ENCODE results near the gene RFC5. TPM values are rescaled to one million over a fixed set of nuclear protein-coding genes. Genes with fewer than 3 reads are reported as not detected.

Gene RFC5
- polyA plus RNA-seq, 4 donors, result 34.7 to 39.6 (median 36.6) TPM

DNA sequence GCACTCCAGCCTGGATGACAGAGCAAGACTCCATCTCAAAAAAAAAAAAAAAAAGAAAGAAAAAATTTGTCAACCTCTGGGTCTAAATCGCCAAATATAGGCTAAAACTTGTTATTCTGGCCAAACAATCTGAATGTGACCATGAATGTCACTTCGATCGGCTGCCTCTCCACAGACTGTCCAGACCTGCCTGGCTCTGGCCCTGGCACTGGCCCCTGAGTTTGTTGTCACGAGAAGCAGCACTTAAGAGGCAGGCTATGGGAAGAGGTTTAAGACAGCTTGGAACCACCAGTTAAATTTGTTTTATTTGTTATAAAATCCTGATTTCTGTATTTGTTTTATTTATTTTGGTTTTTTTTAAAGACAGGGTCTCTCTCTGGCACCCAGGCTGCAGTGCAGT lies 29.9 kb downstream of the RFC5 start:
- no peak for DNase-seq (ENCODE audit: low read depth in 4 of 4, low spot score in 2 of 4)

GRCh38 chr12:118050972-118051910 lies 34.7 kb downstream of the RFC5 start:
- no peak for DNase-seq (ENCODE audit: low read depth in 4 of 4, low spot score in 2 of 4)

DNA sequence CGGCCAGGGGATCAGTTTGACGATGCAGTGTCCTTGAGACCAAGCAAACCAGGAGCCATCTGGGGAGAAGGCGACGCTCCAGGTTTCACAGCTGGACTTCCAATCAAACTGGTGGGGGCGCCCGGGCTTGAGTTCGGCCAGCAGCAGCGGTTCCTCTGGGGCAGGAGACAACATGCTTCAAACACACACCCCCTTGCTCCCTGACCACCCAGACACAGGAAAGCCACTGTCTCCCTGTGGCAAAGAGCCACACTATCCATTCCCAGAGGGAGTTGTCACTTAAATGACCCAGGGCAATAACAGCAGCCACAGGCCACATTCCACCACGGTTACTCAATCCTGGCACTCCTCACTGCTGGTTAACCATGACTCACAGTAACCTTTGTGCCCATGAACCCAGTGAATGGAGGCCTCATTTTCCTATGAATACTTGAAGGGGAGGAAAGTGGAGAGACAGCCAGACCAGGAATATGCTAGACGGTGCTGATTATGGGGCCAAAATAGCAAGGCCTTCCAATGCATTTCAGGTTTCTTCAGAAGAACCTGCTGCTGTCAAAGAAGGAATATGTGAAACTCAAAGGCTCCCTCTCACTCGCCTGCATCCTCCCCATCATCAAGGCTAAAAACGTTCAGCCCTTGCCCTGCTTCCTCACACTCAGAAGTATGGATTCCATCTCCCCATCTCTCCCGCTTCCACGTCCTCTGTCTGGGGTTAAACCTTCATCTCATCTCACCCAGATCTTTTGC lies 36.0 kb downstream of the RFC5 start:
- DNase-seq (ENCODE audit: low read depth in 4 of 4, low spot score in 2 of 4), result peak in 1 of 4 donors; percentile 17

GRCh38 chr12:118053071-118053985 lies 36.8 kb downstream of the RFC5 start:
- no peak for DNase-seq (ENCODE audit: low read depth in 4 of 4, low spot score in 2 of 4)

GRCh38 chr12:118055144-118055557 lies 38.6 kb downstream of the RFC5 start:
- peak in 1 of 4 donors; percentile 27 for DNase-seq (ENCODE audit: low read depth in 4 of 4, low spot score in 2 of 4)

- DNase-seq (ENCODE audit: low read depth in 4 of 4, low spot score in 2 of 4), result no peak
Observed at GRCh38 chr12:118055865-118056773, 39.6 kb downstream of the RFC5 start.

DNA sequence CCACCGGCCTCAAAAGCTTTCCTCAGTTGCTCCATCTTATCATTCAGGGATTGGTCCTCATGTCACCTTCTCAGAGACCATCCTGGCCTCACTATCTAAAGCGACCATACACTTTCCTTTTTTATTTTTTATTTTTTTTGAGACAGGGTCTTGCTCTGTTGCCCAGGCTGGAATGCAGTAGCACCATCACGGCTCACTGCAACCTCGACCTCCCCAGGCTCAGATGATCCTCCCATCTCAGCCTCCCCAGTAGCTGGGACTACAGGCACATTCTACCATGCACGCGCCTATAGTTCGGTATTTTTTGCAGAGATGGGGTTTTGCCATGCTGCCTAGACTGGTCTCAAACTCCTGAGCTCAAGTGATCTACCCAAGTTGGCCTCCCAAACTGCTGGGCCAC lies 41.7 kb downstream of the RFC5 start:
- DNase-seq (ENCODE audit: low read depth in 4 of 4, low spot score in 2 of 4), result no peak

- no peak for DNase-seq (ENCODE audit: low read depth in 4 of 4, low spot score in 2 of 4)
Observed at GRCh38 chr12:118058881-118059280, 42.4 kb downstream of the RFC5 start.

DNA sequence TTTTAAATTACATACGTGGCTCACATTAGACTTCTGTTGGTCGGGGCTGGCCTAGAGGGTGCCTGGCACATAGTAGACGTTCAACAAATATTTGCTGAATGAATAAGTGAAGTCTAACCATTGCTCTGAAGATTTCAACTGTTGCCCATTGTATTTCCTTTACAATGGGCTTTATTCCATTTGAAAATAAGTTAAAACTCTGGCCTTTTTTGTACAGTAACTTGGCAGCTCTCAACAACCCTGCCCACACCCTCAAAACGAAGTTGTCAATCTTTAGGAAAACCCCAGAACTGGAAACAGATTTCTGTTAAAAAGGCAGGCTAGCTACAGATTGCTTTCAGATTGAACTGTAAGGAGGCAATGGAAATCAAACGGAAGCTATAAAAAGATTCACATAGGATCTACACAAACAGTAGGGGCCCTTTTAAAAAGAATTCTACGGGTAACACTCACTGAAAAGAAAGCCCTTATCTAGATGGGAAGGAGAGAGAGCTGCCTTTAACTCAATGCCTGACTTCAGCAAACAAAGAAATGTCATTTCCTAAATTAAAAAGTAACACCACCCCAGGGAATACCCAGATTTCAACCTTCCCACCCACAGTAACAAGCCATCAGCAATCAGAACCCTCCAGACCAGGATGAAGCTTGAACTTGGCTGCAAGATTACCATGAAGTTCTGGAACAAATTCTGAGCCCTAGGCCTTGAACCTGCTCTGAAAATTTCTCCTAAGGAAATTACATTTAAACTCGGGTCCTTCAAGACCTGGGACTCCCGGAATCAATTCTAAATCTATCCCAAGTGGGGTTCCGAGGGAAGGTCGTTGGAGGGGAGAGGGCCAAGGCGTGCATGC lies 43.1 kb downstream of the RFC5 start:
- peak in 1 of 4 donors; percentile 23 for DNase-seq (ENCODE audit: low read depth in 4 of 4, low spot score in 2 of 4)

- DNase-seq (ENCODE audit: low read depth in 4 of 4, low spot score in 2 of 4), result peak in 1 of 4 donors; percentile 10
Observed at GRCh38 chr12:118060301-118061010, 44.0 kb downstream of the RFC5 start.

DNA sequence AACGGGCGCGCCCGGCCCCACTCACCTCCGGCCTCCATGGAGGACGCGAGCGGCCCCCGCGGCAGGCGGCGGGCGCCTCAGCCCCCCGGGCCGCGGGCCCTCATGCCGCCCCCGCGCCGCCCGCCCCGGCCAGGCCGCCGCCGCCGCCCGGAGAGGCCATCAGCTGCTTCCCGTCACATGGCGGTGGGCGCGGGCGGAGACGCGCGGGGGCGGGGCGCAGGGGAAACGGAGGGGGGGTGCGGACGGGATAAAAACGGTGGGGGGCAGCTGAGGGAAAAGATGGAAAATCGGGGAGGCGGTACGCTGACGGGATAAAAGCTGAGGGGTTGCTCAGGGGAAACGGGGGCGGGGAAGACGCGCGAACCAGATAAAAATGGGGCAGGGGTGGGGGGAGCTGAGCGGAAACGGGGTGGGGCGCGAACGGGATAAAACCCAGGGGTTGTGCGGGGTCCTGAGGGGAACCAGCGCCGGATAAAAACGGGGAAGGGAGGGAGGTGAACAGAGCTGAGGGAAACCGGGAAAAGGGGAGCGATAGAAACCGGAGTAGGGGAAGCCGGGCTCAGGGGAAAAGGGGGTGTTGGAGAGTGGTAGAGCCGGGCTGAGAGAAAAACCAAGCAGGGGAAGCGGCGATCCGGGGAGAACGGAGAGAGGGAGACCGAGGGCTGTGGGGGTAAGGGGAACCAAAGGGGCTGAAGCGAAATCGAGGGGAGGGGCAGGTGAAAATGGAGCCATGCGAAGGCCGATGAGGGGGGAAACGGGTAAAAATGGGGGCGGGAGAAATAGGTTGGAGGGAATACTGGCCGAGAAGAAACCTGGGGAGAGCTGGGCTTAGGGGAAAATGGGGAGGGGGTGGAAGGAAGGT lies 44.7 kb downstream of the RFC5 start, which contains the start of gene WSB2:
Gene WSB2 (minus strand): TSS at position 169 of the 862 bp plus-strand sequence. CDS start 131 bp downstream, at position 38.
- peak in 1 of 4 donors; percentile 44 for DNase-seq (ENCODE audit: low read depth in 4 of 4, low spot score in 2 of 4)

DNA sequence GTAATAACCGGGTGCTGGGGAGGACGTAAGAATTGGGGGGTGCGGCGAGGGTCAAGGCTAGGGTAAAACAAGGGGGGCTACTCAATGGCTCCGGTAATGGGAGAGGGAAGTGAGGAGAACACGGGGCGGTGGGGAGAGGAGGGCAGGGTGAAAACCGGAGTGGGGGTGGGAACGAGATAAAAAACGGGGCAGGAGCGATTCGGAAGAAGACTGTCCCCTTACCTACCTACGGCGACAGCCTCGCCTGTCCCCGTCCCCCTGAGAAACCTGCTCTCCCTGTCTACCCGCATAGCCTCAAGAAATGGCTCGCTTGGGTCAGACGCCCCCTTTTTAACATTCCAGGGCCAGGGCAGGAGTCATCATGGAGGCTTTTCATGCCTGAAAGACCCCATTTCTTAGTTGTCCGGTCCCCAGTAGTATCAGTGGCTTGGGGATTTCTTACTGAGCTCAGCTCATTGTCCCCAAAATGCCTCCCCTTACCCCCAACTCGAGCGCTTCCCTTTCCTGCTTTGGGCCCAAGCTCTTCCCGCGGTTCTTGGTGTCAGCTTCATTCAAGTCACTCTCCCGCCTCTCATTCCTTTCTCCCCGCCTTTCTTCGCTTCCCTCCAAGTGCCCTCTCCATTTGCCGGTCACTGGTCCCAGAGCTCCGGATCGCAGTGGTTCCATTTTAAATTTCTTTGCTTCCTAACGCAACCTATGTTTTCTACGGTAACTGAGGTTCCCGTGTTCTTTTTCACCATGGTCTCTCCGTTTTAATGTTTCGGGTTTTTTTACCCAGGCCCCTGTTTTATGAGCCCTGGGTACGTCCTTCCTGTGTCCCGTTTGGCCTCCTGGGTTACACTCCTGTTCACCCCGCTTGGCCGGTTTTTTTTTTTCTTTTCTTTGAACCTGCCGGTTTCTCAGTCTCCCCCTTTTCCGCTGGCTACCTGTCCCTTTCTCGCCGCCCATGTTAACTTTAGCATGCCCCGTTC lies 45.7 kb downstream of the RFC5 start:
- DNase-seq (ENCODE audit: low read depth in 4 of 4, low spot score in 2 of 4), result peak in 2 of 4 donors; percentile 39 to 57

GRCh38 chr12:118063576-118064391 lies 47.3 kb downstream of the RFC5 start:
- no peak for DNase-seq (ENCODE audit: low read depth in 4 of 4, low spot score in 2 of 4)

- no peak for DNase-seq (ENCODE audit: low read depth in 4 of 4, low spot score in 2 of 4)
Observed at GRCh38 chr12:118064608-118065007, 48.1 kb downstream of the RFC5 start.

GRCh38 chr12:118065380-118065779 lies 48.9 kb downstream of the RFC5 start:
- DNase-seq (ENCODE audit: low read depth in 4 of 4, low spot score in 2 of 4), result no peak

Measured in left renal cortex interstitium (tissue), 4 donors.